ENCODE data around the gene C17orf67. TPM values are rescaled to one million over a fixed set of nuclear protein-coding genes. Genes with fewer than 3 reads are reported as not detected.

The C17orf67 gene
- total RNA-seq, 1 experiment from 2014 or later: 1.0 TPM

DNA sequence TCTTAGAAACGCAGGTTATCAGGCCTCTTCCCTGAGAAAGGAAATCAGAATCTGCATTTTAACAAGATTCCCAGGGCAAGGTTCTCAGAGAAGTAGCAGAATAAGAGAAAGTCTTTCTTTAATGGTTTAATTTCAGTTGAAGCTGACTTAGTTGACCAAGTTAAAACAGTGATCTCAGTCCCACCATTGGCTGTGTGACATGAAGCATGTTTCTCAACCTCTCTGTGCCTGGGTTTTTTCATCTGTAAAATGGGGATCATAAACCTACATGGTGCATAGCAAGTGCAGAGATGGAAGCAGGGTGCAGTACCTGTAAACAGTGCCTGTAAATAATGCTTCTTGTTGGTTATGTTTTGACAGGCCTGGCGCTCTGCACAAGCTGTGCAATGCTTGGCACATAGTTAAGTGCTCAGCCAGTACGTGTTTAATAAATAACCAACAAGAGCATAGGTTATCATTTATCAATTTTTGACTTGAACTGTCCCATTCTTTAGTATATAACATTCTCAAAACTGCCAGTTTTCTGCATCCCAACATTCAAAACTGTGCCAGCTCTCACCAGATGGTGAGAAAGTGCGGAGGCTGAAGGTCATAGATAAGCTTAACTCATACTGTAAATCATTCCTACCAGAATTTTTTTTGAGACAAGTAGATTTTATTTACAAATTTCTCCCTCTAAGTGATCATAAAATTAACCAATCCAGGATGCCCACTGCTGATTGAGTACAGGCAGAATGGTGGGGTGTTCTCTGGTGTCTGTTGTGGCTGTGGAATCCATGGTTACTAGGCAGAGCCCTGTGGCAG lies 6.9 kb downstream of the C17orf67 start:
- Histone ChIP-seq H4K20me1 (ENCODE audit: control insufficient read depth, insufficient read depth, insufficient read length) (no peaks in the 10 kb centered on the region), H3K79me1 (ENCODE audit: insufficient read depth, low read depth, low read length, poor library complexity, severe bottlenecking) (no peaks in the 10 kb centered on the region), H4K91ac (ENCODE audit: insufficient read length, low read depth, low read length) (no peak overlapping the region), H2BK12ac (ENCODE audit: insufficient read length, low read depth, low read length) (no peak overlapping the region), H3K23ac (ENCODE audit: insufficient read length, low read depth, low read length) (no peak overlapping the region), H4K8ac (replicated peaks; ENCODE audit: insufficient read length, low read depth, low read length) (no peak overlapping the region), H3K4me1 (ENCODE audit: insufficient read depth, low read length) (no peaks in the 10 kb centered on the region), H3K27me3 (ENCODE audit: insufficient read depth, low read length) (no peaks in the 10 kb centered on the region; the same call in 1 of the 2 replicates), H3K23me2 (ENCODE audit: insufficient read length, low read depth, low read length, poor library complexity, severe bottlenecking) (no peaks in the 10 kb centered on the region), H3K14ac (ENCODE audit: insufficient read depth, low read length) (no peak overlapping the region), H3T11ph (ENCODE audit: low read length) (no peak overlapping the region), H3K4me2 (ENCODE audit: insufficient read depth, insufficient read length, low read length) (no peak overlapping the region), H3K4ac (ENCODE audit: low read depth, low read length) (no peak overlapping the region), H2AFZ (ENCODE audit: low read length) (no peak overlapping the region), H2BK120ac (ENCODE audit: low read depth, low read length, poor library complexity, severe bottlenecking) (no peak overlapping the region), H4K5ac (ENCODE audit: insufficient read length, low read depth, low read length) (no peak overlapping the region), H2BK20ac (ENCODE audit: low read depth, low read length, poor library complexity, severe bottlenecking) (no peak overlapping the region), H3K18ac (ENCODE audit: insufficient read length, low read depth, low read length) (no peak overlapping the region), H2AK5ac (ENCODE audit: insufficient read length, low read length) (no peak overlapping the region), H3K56ac (ENCODE audit: insufficient read length, low read depth, low read length) (no peak overlapping the region), H3K27ac (ENCODE audit: insufficient read length, low read depth, low read length) (no peak overlapping the region), H2BK15ac (ENCODE audit: low read depth, low read length) (no peak overlapping the region), H2BK5ac (ENCODE audit: insufficient read length, low read length) (no peak overlapping the region), H3K79me2 (ENCODE audit: insufficient read depth, low read length) (no peaks in the 10 kb centered on the region; the same call in 1 of the 2 replicates), H3K9me3 (ENCODE audit: control insufficient read depth, low read depth, low read length) (no peaks in the 10 kb centered on the region), H3K9ac (ENCODE audit: extremely low read depth, insufficient read length, low read length) (no peak overlapping the region)
- Mint-ChIP-seq H3K36me3 (ENCODE audit: insufficient read depth in 1 of 3, low read depth in 3 of 3) (peaks cover 11 to 21% (median 16%) of the 10 kb centered on the region in 3 experiments), H3K27ac (no peak overlapping the region), H3K4me1 (peaks cover 4% of the 10 kb centered on the region in 2 experiments; a peak in 3 of 4 replicates), H3K9me3 (no peaks in the 10 kb centered on the region; a peak in 1 of 5 replicates), H3K27me3 (ENCODE audit: low read depth) (peaks cover 11% of the 10 kb centered on the region), H3K4me3 (no peak overlapping the region)
- no CpG with 5 or more reads among the region's 4 CpGs for WGBS (ENCODE audit: extremely low coverage, insufficient read length, low lambda C conversion rate)
- DNase-seq: no peak
- no peak for TF ChIP-seq CTCF (conservative IDR thresholded peaks at IDR 0.05)

Measured in H9 (cell line).